ENCODE measurements around the gene STOML1.

DNA sequence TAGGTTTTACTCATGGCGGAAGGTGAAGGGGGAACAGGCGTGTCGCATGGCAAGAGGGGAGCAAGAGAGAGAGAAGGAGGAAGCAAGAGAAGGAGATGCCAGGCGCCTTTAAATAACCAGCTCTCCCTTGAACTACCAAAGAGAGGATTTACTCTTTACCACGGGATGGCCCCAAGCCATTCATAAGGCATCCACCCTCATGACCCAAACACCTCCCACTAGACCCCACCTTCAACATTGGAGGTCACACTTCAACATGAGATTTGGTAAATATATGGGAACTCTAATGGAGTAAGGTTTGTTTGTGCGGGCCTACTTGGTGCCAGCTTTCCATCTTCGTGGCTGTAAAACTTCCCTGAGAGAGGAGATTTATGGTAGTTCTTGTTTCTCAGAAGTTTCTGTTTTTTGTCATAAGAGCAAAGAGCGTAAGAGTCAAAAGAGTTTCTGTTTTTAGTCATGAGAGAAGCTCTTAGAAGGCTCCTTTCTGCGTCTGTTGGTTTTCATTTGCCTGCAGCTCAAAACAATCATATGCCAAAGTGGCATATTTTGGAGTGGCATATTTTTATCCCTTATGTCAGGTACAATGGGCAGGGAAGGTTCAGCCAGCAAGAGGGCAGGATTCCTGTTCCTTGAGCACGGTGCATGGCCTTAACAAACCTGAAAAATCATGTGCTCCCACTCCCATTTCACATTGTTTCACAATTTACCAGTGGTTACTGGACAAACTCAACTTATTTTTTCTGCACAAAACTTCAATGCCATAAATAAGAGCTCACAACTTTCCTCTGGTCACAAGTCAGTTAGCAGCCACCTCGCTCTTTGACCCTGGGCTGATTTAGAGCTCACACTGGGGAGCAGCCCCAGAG is 14.9 kb upstream of the STOML1 start:
- TF ChIP-seq POLR2AphosphoS5 (IDR thresholded peaks at IDR 0.05; ENCODE audit: low read depth, low read length) (no peak), FOXP2 (optimal IDR thresholded peaks at IDR 0.05; ENCODE audit: borderline replicate concordance, extremely low read depth, extremely low read length, insufficient read depth) (no peak), TAF1 (IDR thresholded peaks at IDR 0.05; ENCODE audit: borderline replicate concordance, insufficient read depth, low read length) (no peak)
- TF ChIP-seq, protein P1, sequence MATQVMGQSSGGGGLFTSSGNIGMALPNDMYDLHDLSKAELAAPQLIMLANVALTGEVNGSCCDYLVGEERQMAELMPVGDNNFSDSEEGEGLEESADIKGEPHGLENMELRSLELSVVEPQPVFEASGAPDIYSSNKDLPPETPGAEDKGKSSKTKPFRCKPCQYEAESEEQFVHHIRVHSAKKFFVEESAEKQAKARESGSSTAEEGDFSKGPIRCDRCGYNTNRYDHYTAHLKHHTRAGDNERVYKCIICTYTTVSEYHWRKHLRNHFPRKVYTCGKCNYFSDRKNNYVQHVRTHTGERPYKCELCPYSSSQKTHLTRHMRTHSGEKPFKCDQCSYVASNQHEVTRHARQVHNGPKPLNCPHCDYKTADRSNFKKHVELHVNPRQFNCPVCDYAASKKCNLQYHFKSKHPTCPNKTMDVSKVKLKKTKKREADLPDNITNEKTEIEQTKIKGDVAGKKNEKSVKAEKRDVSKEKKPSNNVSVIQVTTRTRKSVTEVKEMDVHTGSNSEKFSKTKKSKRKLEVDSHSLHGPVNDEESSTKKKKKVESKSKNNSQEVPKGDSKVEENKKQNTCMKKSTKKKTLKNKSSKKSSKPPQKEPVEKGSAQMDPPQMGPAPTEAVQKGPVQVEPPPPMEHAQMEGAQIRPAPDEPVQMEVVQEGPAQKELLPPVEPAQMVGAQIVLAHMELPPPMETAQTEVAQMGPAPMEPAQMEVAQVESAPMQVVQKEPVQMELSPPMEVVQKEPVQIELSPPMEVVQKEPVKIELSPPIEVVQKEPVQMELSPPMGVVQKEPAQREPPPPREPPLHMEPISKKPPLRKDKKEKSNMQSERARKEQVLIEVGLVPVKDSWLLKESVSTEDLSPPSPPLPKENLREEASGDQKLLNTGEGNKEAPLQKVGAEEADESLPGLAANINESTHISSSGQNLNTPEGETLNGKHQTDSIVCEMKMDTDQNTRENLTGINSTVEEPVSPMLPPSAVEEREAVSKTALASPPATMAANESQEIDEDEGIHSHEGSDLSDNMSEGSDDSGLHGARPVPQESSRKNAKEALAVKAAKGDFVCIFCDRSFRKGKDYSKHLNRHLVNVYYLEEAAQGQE (IDR thresholded peaks at IDR 0.05; ENCODE audit: insufficient read depth in 1 of 2, low read depth in 2 of 2, low read length in 2 of 2) = no peak

All from PFSK-1 (cell line).